ENCODE results near the gene GREB1L.

DNA sequence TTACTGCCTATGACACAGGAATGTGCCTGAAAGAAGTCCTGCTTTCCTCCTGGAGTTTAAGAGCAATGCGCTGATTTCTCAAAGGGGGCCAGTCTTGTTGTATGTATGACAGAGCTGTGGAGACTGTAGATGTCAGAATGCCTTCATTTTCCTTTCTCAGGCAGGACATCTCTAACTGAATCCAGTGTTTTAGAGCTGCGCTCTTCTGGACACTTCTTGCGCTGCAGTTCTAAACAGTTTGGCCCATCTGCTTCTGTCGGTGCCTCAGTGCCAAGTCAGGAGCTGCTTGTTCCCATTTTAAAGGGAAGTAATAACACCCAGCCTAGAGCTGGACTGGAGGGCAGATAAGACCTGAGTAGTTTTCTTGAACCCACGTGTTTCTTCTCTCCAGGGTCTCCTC lies 267.0 kb downstream of the GREB1L start:
- TF ChIP-seq EP300 (IDR thresholded peaks at IDR 0.05) (no peak), CTCF (IDR thresholded peaks at IDR 0.05) (no peak)

All from tibial nerve (tissue), 4 donors.